Fibroblast of lung (primary cell): ENCODE results near the gene RUNX2. TPM values are rescaled to one million over a fixed set of nuclear protein-coding genes. Genes with fewer than 3 reads are reported as not detected.

Experiments used
- DNase-seq, 2 donors: peaks; one replicate each; pipeline versions ENCODE4 v3.0.0 to v3.0.0-alpha.2; 2010; ENCODE audit warnings: low read depth in 2 of 2
- H2AFZ ChIP-seq: 2 replicates; pipeline ENCODE4 v1.5.1; 2012; ENCODE audit warnings: low read length, control low read depth, inconsistent platforms
- H3K27ac ChIP-seq: 2 replicates; pipeline ENCODE4 v1.5.1; 2011; ENCODE audit warnings: low read length, control low read depth; ENCODE audit not compliant: insufficient read depth
- H3K27me3 ChIP-seq: 2 replicates; pipeline ENCODE4 v1.5.1; 2011; ENCODE audit warnings: mild to moderate bottlenecking, low read length; ENCODE audit not compliant: control insufficient read depth, insufficient read depth
- H3K36me3 ChIP-seq: 2 replicates; pipeline ENCODE4 v1.5.1; 2011; ENCODE audit warnings: low read length; ENCODE audit not compliant: control insufficient read depth, insufficient read depth
- H3K4me1 ChIP-seq: 2 replicates; pipeline ENCODE4 v1.5.1; 2011; ENCODE audit warnings: low read length; ENCODE audit not compliant: control insufficient read depth, insufficient read depth; ENCODE audit errors: extremely low read depth
- H3K4me2 ChIP-seq: 2 replicates; pipeline ENCODE4 v1.5.1; 2011; ENCODE audit warnings: low read length, control low read depth; ENCODE audit not compliant: insufficient read depth; ENCODE audit errors: extremely low read depth
- H3K4me3 ChIP-seq, 4 experiments: fragments of 200-600 bp in 1 of 4; sonication (generic) in 1 of 4; replicated peaks in 1 of 4; 2 replicates each; pipeline ENCODE4 v1.5.1; 2011 to 2016; ENCODE audit warnings: low read length in 4 of 4, low read depth in 3 of 4, mild to moderate bottlenecking in 3 of 4, control low read depth in 2 of 4, inconsistent platforms in 1 of 4, mixed read lengths in 1 of 4; ENCODE audit not compliant: insufficient read depth in 1 of 4; ENCODE audit errors: control extremely low read depth in 1 of 4
- H3K79me2 ChIP-seq: 2 replicates; pipeline ENCODE4 v1.5.1; 2012; ENCODE audit warnings: mild to moderate bottlenecking, low read length, inconsistent platforms; ENCODE audit not compliant: control insufficient read depth, insufficient read depth
- H3K9ac ChIP-seq: 2 replicates; pipeline ENCODE4 v1.5.1; 2011; ENCODE audit warnings: mild to moderate bottlenecking, low read length, control low read depth; ENCODE audit not compliant: insufficient read depth
- H3K9me3 ChIP-seq: 2 replicates; pipeline ENCODE4 v1.5.1; 2012; ENCODE audit warnings: low read depth, low read length; ENCODE audit not compliant: control insufficient read depth, insufficient read depth
- H4K20me1 ChIP-seq: 2 replicates; pipeline ENCODE4 v1.5.1; 2011; ENCODE audit warnings: low read length; ENCODE audit not compliant: control insufficient read depth, insufficient read depth; ENCODE audit errors: extremely low read depth
- CTCF ChIP-seq, 2 donors: IDR thresholded peaks in 1 of 2; conservative IDR thresholded peaks in 1 of 2; 1 replicate in 1 of 2; 2 replicates in 1 of 2; pipeline ENCODE4 v1.5.1; 2011 to 2012; ENCODE audit warnings: low read length in 2 of 2, control low read depth in 1 of 2, inconsistent platforms in 1 of 2, low read depth in 1 of 2, mild to moderate bottlenecking in 1 of 2
- EZH2 ChIP-seq: IDR thresholded peaks from 2 replicates; pipeline ENCODE4 v1.5.1; 2012; ENCODE audit warnings: low read length, control low read depth, mild to moderate bottlenecking; ENCODE audit errors: missing control alignments
- polyA plus RNA-seq, 2 donors: library from polyadenylated mRNA; depleted of rRNA in 1 of 2; stranded (reverse) in 1 of 2; unstranded in 1 of 2; fragments of >200 nt; gene quantifications; 2 replicates each; pipeline ENCODE4 v1.2.1, GENCODE V29; 2011 to 2012; ENCODE audit warnings: missing spikeins in 1 of 2
- total RNA-seq: library from RNA; depleted of rRNA; stranded (reverse); fragments of >200 nt; gene quantifications from 2 replicates; pipeline ENCODE4 v1.2.1, GENCODE V29; 2014

The RUNX2 gene
- total and polyA plus RNA-seq, 2 donors (not counting 1 experiment from before 2014, with no cell fraction given) = 2.5 to 4.5 TPM

GRCh38 chr6:45679163-45679562 lies 351.0 kb downstream of the RUNX2 start:
- Histone ChIP-seq H3K27ac (no peak overlapping the region), H4K20me1 (no peaks in the 10 kb centered on the region), H3K36me3 (no peaks in the 10 kb centered on the region), H3K4me3 (no peak overlapping the region), H3K4me2 (no peak overlapping the region), H3K9me3 (peaks cover 3% of the 10 kb centered on the region), H3K4me1 (peaks cover 5% of the 10 kb centered on the region), H3K27me3 (no peaks in the 10 kb centered on the region), H3K9ac (no peak overlapping the region), H2AFZ (no peak overlapping the region), H3K79me2 (no peaks in the 10 kb centered on the region)
- DNase-seq = no peak
- no peak for TF ChIP-seq EZH2
- TF ChIP-seq CTCF (conservative IDR thresholded peaks at IDR 0.05 in 1 of 2, IDR thresholded peaks at IDR 0.05 in 1 of 2; ENCODE audit: low read depth in 1 of 2, low read length in 2 of 2) = no peak

GRCh38 chr6:45679631-45680030 lies 351.5 kb downstream of the RUNX2 start:
- Histone ChIP-seq H3K4me2 (no peak overlapping the region), H3K27me3 (no peaks in the 10 kb centered on the region), H2AFZ (no peak overlapping the region), H4K20me1 (no peaks in the 10 kb centered on the region), H3K9ac (no peak overlapping the region), H3K4me3 (no peak overlapping the region), H3K9me3 (peaks cover 3% of the 10 kb centered on the region), H3K27ac (no peak overlapping the region), H3K36me3 (no peaks in the 10 kb centered on the region), H3K79me2 (no peaks in the 10 kb centered on the region), H3K4me1 (peaks cover 5% of the 10 kb centered on the region)
- no peak for TF ChIP-seq EZH2
- no peak for TF ChIP-seq CTCF (conservative IDR thresholded peaks at IDR 0.05 in 1 of 2, IDR thresholded peaks at IDR 0.05 in 1 of 2; ENCODE audit: low read depth in 1 of 2, low read length in 2 of 2)
- no peak for DNase-seq

GRCh38 chr6:45681860-45682511 lies 353.9 kb downstream of the RUNX2 start:
- Histone ChIP-seq H3K9ac (no peak overlapping the region), H3K27ac (no peak overlapping the region), H3K36me3 (no peaks in the 10 kb centered on the region), H3K4me2 (no peak overlapping the region), H2AFZ (no peak overlapping the region), H4K20me1 (no peaks in the 10 kb centered on the region), H3K4me1 (peaks cover 3% of the 10 kb centered on the region), H3K4me3 (no peak overlapping the region), H3K79me2 (no peaks in the 10 kb centered on the region), H3K9me3 (peaks cover 3% of the 10 kb centered on the region), H3K27me3 (no peaks in the 10 kb centered on the region)
- DNase-seq = peak; percentile 43 to 57
- TF ChIP-seq CTCF (conservative IDR thresholded peaks at IDR 0.05 in 1 of 2, IDR thresholded peaks at IDR 0.05 in 1 of 2; ENCODE audit: low read depth in 1 of 2, low read length in 2 of 2) (no peak), EZH2 (no peak)
